Neural progenitor cell (in vitro differentiated cells): ENCODE measurements around the gene FAM234B. TPM values are rescaled to one million over a fixed set of nuclear protein-coding genes. Genes with fewer than 3 reads are reported as not detected.
"Not testable (repeated sequence)": the region's sequence is repeated elsewhere in the genome, so short reads cannot be mapped to it uniquely, and the experiment has no call there.

ENCODE experiments used
- DNase-seq: peaks from one replicate; pipeline ENCODE4 v3.0.0-alpha.2; 2016; ENCODE audit warnings: low spot score
- H2AFZ ChIP-seq: fragments of 200-600 bp; sonication (generic); replicated peaks from 2 replicates; pipeline ENCODE4 v1.6.1; 2016; ENCODE audit warnings: antibody characterized with exemption
- H3F3A ChIP-seq: fragments of 200-600 bp; sonication (generic); 2 replicates; pipeline ENCODE4 v1.6.1; 2016; ENCODE audit warnings: antibody characterized with exemption, low read depth
- H3K27ac ChIP-seq: fragments of 200-600 bp; sonication (generic); 2 replicates; pipeline ENCODE4 v1.5.1; 2016; ENCODE audit warnings: mild to moderate bottlenecking
- H3K27me3 ChIP-seq: fragments of 200-600 bp; sonication (generic); 2 replicates; pipeline ENCODE4 v1.6.1; 2016; ENCODE audit warnings: mild to moderate bottlenecking, moderate library complexity
- H3K36me3 ChIP-seq: fragments of 200-600 bp; sonication (generic); 2 replicates; pipeline ENCODE4 v1.5.1; 2016
- H3K4me1 ChIP-seq: fragments of 200-600 bp; sonication (generic); 2 replicates; pipeline ENCODE4 v1.6.1; 2016; ENCODE audit warnings: mixed run types
- H3K4me2 ChIP-seq: fragments of 200-600 bp; sonication (generic); 2 replicates; pipeline ENCODE4 v1.6.1; 2016
- H3K4me3 ChIP-seq: fragments of 200-600 bp; sonication (generic); 2 replicates; pipeline ENCODE4 v1.5.1; 2016
- H3K79me2 ChIP-seq: fragments of 200-600 bp; sonication (generic); 2 replicates; pipeline ENCODE4 v1.6.1; 2016; ENCODE audit warnings: low read depth
- H3K9ac ChIP-seq: fragments of 200-600 bp; sonication (generic); 2 replicates; pipeline ENCODE4 v1.6.1; 2016
- H3K9me3 ChIP-seq: fragments of 200-600 bp; sonication (generic); 2 replicates; pipeline ENCODE4 v1.5.1; 2016; ENCODE audit warnings: low read depth
- H4K20me1 ChIP-seq: fragments of 200-600 bp; sonication (generic); 2 replicates; pipeline ENCODE4 v1.6.1; 2016; ENCODE audit warnings: low read depth
- H3K27ac Mint-ChIP-seq: 3 replicates; pipeline ENCODE4 v1.8.0; 2021; ENCODE audit warnings: mixed read lengths
- H3K27me3 Mint-ChIP-seq: 2 replicates; pipeline ENCODE4 v1.8.0; 2022; ENCODE audit warnings: low read depth, mild to moderate bottlenecking, inconsistent platforms, moderate library complexity, mixed read lengths; ENCODE audit not compliant: insufficient read depth
- H3K36me3 Mint-ChIP-seq: 3 replicates; pipeline ENCODE4 v1.8.0; 2021; ENCODE audit warnings: mixed read lengths
- H3K4me1 Mint-ChIP-seq: 3 replicates; pipeline ENCODE4 v1.8.0; 2021; ENCODE audit warnings: mixed read lengths
- H3K4me3 Mint-ChIP-seq: 3 replicates; pipeline ENCODE4 v1.8.0; 2021; ENCODE audit warnings: mild to moderate bottlenecking, moderate library complexity, mixed read lengths
- H3K9me3 Mint-ChIP-seq: 3 replicates; pipeline ENCODE4 v1.8.0; 2020; ENCODE audit warnings: mixed read lengths
- EZH2 ChIP-seq: fragments of 200-600 bp; sonication (generic); IDR thresholded peaks from 2 replicates; pipeline ENCODE4 v1.6.1; 2017; ENCODE audit warnings: antibody characterized with exemption, mild to moderate bottlenecking, moderate library complexity
- EZH2phosphoT487 ChIP-seq: fragments of 200-600 bp; sonication (generic); IDR thresholded peaks from 2 replicates; pipeline ENCODE4 v1.6.1; 2017; ENCODE audit warnings: antibody characterized with exemption
- total RNA-seq: library from RNA; depleted of rRNA; stranded (reverse); fragments of >200 nt; gene quantifications from 2 replicates; pipeline ENCODE4 v1.2.3, GENCODE V29; 2015; ENCODE audit warnings: low replicate concordance
- TF ChIP-seq, protein P1 (sequence below): fragments of 200-600 bp; sonication (generic); IDR thresholded peaks from 2 replicates; pipeline ENCODE4 v1.5.1; 2017; ENCODE audit warnings: antibody characterized with exemption, mild to moderate bottlenecking

Gene FAM234B
- total RNA-seq, 1 donor from 2014 or later, result 20.8 TPM

DNA sequence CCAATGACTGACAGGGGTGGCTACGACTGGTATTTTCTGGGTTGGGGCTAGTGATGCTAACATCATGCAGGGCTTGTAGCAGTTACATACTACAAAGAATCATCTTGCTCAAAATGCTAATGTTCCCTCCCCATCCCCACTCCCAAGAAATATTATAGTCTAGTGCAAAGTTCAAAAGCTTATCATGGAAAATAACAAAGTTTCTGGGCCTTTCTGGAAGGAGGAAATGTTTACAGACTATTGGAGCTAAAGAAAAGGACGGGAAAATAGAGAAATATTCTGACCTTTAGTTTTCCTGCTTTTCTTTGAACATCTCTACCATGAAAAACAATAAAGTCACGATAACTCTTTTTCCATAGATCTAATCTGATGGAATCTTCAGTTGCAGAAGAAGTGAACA is 36.1 kb downstream of the FAM234B start:
- Histone ChIP-seq H3F3A (no peaks in the 10 kb centered on the region), H2AFZ (no peak overlapping the region), H3K27me3 (no peaks in the 10 kb centered on the region), H3K36me3 (no peaks in the 10 kb centered on the region), H3K27ac (no peak overlapping the region), H4K20me1 (no peaks in the 10 kb centered on the region), H3K9me3 (no peaks in the 10 kb centered on the region), H3K4me2 (no peak overlapping the region), H3K79me2 (no peaks in the 10 kb centered on the region), H3K4me1 (peaks cover 4% of the 10 kb centered on the region), H3K9ac (no peak overlapping the region), H3K4me3 (no peak overlapping the region)
- Mint-ChIP-seq H3K27ac (no peak overlapping the region), H3K9me3 (peaks cover 6% of the 10 kb centered on the region), H3K4me3 (no peak overlapping the region), H3K36me3 (peaks cover 51% of the 10 kb centered on the region), H3K27me3 (peaks cover 6% of the 10 kb centered on the region), H3K4me1 (peaks cover 7% of the 10 kb centered on the region)
- DNase-seq, result no peak
- TF ChIP-seq EZH2 (no peak), EZH2phosphoT487 (no peak)
- TF ChIP-seq, protein P1, sequence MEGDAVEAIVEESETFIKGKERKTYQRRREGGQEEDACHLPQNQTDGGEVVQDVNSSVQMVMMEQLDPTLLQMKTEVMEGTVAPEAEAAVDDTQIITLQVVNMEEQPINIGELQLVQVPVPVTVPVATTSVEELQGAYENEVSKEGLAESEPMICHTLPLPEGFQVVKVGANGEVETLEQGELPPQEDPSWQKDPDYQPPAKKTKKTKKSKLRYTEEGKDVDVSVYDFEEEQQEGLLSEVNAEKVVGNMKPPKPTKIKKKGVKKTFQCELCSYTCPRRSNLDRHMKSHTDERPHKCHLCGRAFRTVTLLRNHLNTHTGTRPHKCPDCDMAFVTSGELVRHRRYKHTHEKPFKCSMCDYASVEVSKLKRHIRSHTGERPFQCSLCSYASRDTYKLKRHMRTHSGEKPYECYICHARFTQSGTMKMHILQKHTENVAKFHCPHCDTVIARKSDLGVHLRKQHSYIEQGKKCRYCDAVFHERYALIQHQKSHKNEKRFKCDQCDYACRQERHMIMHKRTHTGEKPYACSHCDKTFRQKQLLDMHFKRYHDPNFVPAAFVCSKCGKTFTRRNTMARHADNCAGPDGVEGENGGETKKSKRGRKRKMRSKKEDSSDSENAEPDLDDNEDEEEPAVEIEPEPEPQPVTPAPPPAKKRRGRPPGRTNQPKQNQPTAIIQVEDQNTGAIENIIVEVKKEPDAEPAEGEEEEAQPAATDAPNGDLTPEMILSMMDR, result no peak

DNA sequence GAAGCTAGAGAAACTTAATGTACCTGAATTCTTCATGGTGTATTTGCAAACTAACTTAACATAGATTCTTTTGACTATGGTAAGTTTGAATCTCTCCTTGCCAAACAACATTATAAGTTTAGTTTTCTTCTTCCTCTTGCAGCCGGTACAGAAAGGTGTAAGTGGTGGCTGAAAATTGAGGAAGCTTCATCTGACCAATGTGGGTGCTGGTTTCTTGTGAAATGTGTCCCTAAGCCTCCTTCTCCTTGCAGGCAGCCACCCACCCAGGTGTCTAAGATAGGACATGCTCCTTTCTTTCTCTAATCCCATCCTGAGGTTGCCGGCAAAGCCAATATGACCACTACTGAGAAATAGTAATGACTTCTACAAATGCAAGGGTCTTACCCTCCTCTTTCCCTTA is 38.7 kb downstream of the FAM234B start:
- H3K4me3 Mint-ChIP-seq, result no peak overlapping the region
- TF ChIP-seq, protein P1, result no peak
- TF ChIP-seq EZH2phosphoT487 (no peak), EZH2 (no peak)
- Histone ChIP-seq H3K4me1 (peaks cover 4% of the 10 kb centered on the region), H3K4me3 (no peak overlapping the region), H3K27me3 (no peaks in the 10 kb centered on the region), H3K27ac (no peak overlapping the region), H3K9me3 (no peaks in the 10 kb centered on the region), H4K20me1 (no peaks in the 10 kb centered on the region), H3K9ac (no peak overlapping the region), H3K4me2 (no peak overlapping the region), H3K79me2 (no peaks in the 10 kb centered on the region), H2AFZ (no peak overlapping the region), H3F3A (no peaks in the 10 kb centered on the region), H3K36me3 (no peaks in the 10 kb centered on the region)
- peaks cover 48% of the 10 kb centered on the region for H3K36me3 Mint-ChIP-seq
- H3K4me1 Mint-ChIP-seq, result peaks cover 13% of the 10 kb centered on the region
- peak overlapping the region; percentile 27 for H3K27ac Mint-ChIP-seq
- no peak for DNase-seq
- peaks cover 6% of the 10 kb centered on the region for H3K27me3 Mint-ChIP-seq
- H3K9me3 Mint-ChIP-seq, result peaks cover 6% of the 10 kb centered on the region

DNA sequence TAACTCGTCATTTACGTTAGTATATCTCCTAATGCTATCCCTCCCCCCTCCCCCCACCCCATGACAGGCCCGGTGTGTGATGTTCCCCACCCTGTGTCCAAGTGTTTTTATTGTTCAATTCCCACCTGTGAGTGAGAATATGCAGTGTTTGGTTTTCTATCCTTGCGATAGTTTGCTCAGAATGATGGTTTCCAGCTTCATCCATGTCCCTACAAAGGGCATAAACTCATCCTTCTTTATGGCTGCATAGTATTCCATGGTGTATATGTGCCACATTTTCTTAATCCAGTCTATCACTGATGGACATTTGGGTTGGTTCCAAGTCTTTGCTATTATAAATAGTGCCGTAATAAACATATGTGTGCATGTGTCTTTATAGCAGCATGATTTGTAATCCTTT is 39.5 kb downstream of the FAM234B start:
- H3K27me3 ChIP-seq, result not testable (repeated sequence)

DNA sequence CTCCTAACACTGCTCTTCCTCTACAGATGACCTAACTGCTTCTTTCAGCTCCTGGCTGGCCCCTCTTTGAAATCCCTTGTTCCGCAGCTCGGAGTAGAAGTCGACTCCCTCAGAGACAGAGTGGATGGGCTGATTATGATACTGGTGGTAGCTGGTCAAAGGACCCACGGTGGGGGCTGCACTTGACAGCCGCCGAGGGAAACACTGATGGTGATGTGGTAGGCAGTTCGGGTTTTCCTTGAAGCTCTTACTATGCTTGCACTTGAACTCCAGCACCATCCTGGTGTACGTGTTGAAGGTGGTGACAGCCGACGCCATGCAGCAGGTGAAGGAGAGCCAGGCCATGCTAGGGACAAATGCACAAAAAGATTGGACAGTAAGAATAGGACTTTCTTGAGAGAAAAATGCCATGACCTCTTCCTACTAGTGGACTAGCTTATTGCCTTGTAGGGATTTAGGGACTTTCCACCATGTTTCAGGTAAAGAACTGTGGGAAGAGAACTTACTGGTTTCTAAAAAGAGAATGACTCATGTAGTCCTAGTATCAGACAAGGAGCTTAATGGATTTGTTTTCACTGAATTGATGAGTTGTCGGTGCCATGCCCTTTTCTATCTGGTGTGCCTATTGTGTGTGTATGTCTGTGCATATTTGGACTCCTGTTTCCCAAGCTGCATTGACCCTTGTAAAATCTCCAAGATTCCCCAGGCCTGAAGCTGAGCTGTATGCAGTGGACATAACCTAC is 40.9 kb downstream of the FAM234B start:
- Histone ChIP-seq H3K79me2 (no peaks in the 10 kb centered on the region), H3K36me3 (no peaks in the 10 kb centered on the region), H3K4me1 (peaks cover 9% of the 10 kb centered on the region), H3K4me3 (no peak overlapping the region), H3K27me3 (no peaks in the 10 kb centered on the region), H3K4me2 (no peak overlapping the region), H2AFZ (no peak overlapping the region), H3K9me3 (no peaks in the 10 kb centered on the region), H3K27ac (no peak overlapping the region), H4K20me1 (no peaks in the 10 kb centered on the region), H3F3A (no peaks in the 10 kb centered on the region), H3K9ac (no peak overlapping the region)
- H3K27ac Mint-ChIP-seq, result no peak overlapping the region
- peaks cover 21% of the 10 kb centered on the region for H3K4me1 Mint-ChIP-seq
- no peak for DNase-seq
- peaks cover 38% of the 10 kb centered on the region for H3K36me3 Mint-ChIP-seq
- no peak for TF ChIP-seq EZH2phosphoT487
- no peak for TF ChIP-seq EZH2
- TF ChIP-seq, protein P1, result no peak
- peaks cover 6% of the 10 kb centered on the region for H3K27me3 Mint-ChIP-seq
- no peaks in the 10 kb centered on the region for H3K9me3 Mint-ChIP-seq
- no peak overlapping the region for H3K4me3 Mint-ChIP-seq

More for the DNA sequence above, 39.5 kb downstream of the FAM234B start:
- H3K9ac ChIP-seq, H3K9me3 Mint-ChIP-seq, H3K36me3 ChIP-seq, H3K79me2 ChIP-seq, H3K27ac ChIP-seq, H3K4me3 Mint-ChIP-seq, H3K4me2 ChIP-seq, DNase-seq, H2AFZ ChIP-seq, H3K9me3 ChIP-seq, H3K27me3 Mint-ChIP-seq, H4K20me1 ChIP-seq, H3K27ac Mint-ChIP-seq, H3K4me3 ChIP-seq, H3F3A ChIP-seq: not testable (repeated sequence)
- Mint-ChIP-seq H3K36me3 (peaks cover 48% of the 10 kb centered on the region), H3K4me1 (peaks cover 21% of the 10 kb centered on the region)
- H3K4me1 ChIP-seq, result peaks cover 10% of the 10 kb centered on the region
